KOPT-K1 (cell line): ENCODE results near the gene CBR3.
A peak's percentile ranks its signal among the peaks of the same experiment; 100 is the strongest.

Source experiments
- H3K27ac ChIP-seq: fragments of 200-600 bp; sonication (generic); 2 replicates; pipeline ENCODE4 v1.5.1; 2016; ENCODE audit warnings: antibody characterized with exemption, mild to moderate bottlenecking, low read depth, low read length; ENCODE audit not compliant: poor library complexity, severe bottlenecking
- H3K36me3 ChIP-seq: fragments of 200-600 bp; sonication (generic); 2 replicates; pipeline ENCODE4 v1.5.1; 2017; ENCODE audit warnings: antibody characterized with exemption, mild to moderate bottlenecking, low read length, moderate library complexity; ENCODE audit not compliant: insufficient read depth
- H3K9me3 ChIP-seq: fragments of 200-600 bp; sonication (generic); 2 replicates; pipeline ENCODE4 v1.5.1; 2017; ENCODE audit warnings: antibody characterized with exemption, low read length, mild to moderate bottlenecking; ENCODE audit not compliant: insufficient read depth, poor library complexity, severe bottlenecking

Gene CBR3

GRCh38 chr21:36156815-36157670 lies 22.2 kb downstream of the CBR3 start, which contains the start of gene DOP1B:
Gene DOP1B, plus strand, starts transcription at chr21:36156824. Its CDS starts 7,910 bp downstream, at chr21:36164734.
- Histone ChIP-seq H3K27ac (peak within 1 kb of the TSS; percentile 63), H3K36me3 (no peaks in the 10 kb centered on the region), H3K9me3 (no peaks in the 10 kb centered on the region)

- no peak overlapping the region for H3K27ac ChIP-seq
- no peaks in the 10 kb centered on the region for H3K36me3 ChIP-seq
- H3K9me3 ChIP-seq, result no peaks in the 10 kb centered on the region
These were observed 24.6 kb downstream of the CBR3 start for GRCh38 chr21:36159356-36159921.

- Histone ChIP-seq H3K9me3 (no peaks in the 10 kb centered on the region), H3K27ac (no peak overlapping the region), H3K36me3 (peaks cover 8% of the 10 kb centered on the region; the same call in 1 of the 2 replicates)
These were observed 25.9 kb downstream of the CBR3 start for GRCh38 chr21:36160850-36161178.

- no peak overlapping the region for H3K27ac ChIP-seq
- peaks cover 22% of the 10 kb centered on the region for H3K36me3 ChIP-seq
- H3K9me3 ChIP-seq, result no peaks in the 10 kb centered on the region
These were observed 27.8 kb downstream of the CBR3 start for GRCh38 chr21:36162631-36163030.

- Histone ChIP-seq H3K27ac (no peak overlapping the region), H3K36me3 (peaks cover 24% of the 10 kb centered on the region), H3K9me3 (no peaks in the 10 kb centered on the region)
These were observed 29.2 kb downstream of the CBR3 start for GRCh38 chr21:36163750-36164741.

GRCh38 chr21:36165356-36165755 lies 30.5 kb downstream of the CBR3 start:
- H3K36me3 ChIP-seq, result peaks cover 36% of the 10 kb centered on the region
- no peaks in the 10 kb centered on the region for H3K9me3 ChIP-seq
- no peak overlapping the region for H3K27ac ChIP-seq

- no peak overlapping the region for H3K27ac ChIP-seq
- H3K9me3 ChIP-seq, result no peaks in the 10 kb centered on the region
- H3K36me3 ChIP-seq, result peaks cover 36% of the 10 kb centered on the region
These were observed 31.8 kb downstream of the CBR3 start for GRCh38 chr21:36166705-36167104.

GRCh38 chr21:36167541-36167940 lies 32.7 kb downstream of the CBR3 start:
- Histone ChIP-seq H3K36me3 (peaks cover 36% of the 10 kb centered on the region), H3K9me3 (no peaks in the 10 kb centered on the region), H3K27ac (no peak overlapping the region)

GRCh38 chr21:36169470-36170128 lies 34.7 kb downstream of the CBR3 start:
- H3K27ac ChIP-seq, result no peak overlapping the region
- H3K9me3 ChIP-seq, result no peaks in the 10 kb centered on the region
- H3K36me3 ChIP-seq, result peaks cover 36% of the 10 kb centered on the region

GRCh38 chr21:36170823-36171222 lies 35.9 kb downstream of the CBR3 start:
- Histone ChIP-seq H3K36me3 (peaks cover 28% of the 10 kb centered on the region), H3K27ac (no peak overlapping the region), H3K9me3 (no peaks in the 10 kb centered on the region)

GRCh38 chr21:36171336-36171735 lies 36.5 kb downstream of the CBR3 start:
- Histone ChIP-seq H3K36me3 (peaks cover 24% of the 10 kb centered on the region), H3K9me3 (no peaks in the 10 kb centered on the region), H3K27ac (no peak overlapping the region)

- Histone ChIP-seq H3K36me3 (peaks cover 19% of the 10 kb centered on the region; the same call in 1 of the 2 replicates), H3K9me3 (no peaks in the 10 kb centered on the region), H3K27ac (no peak overlapping the region)
These were observed 37.0 kb downstream of the CBR3 start for GRCh38 chr21:36171741-36172331.

GRCh38 chr21:36174780-36175179 lies 39.9 kb downstream of the CBR3 start:
- Histone ChIP-seq H3K36me3 (peaks cover 4% of the 10 kb centered on the region; the same call in 1 of the 2 replicates), H3K9me3 (no peaks in the 10 kb centered on the region), H3K27ac (no peak overlapping the region)
